Right atrium auricular region (tissue), 2 donors: ENCODE data around the gene LTBP2. TPM values are rescaled to one million over a fixed set of nuclear protein-coding genes. Genes with fewer than 3 reads are reported as not detected.

ENCODE experiments used
- DNase-seq: peaks from one replicate; pipeline ENCODE4 v3.0.0-alpha.2; 2019; ENCODE audit warnings: low spot score
- H3K27ac ChIP-seq, 2 donors: fragments of 200-600 bp; sonication (generic); 1 replicate in 1 of 2; 2 replicates in 1 of 2; pipeline ENCODE4 v1.5.1; 2016 to 2019
- H3K27me3 ChIP-seq, 2 donors: fragments of 200-600 bp; sonication (generic); one replicate each; pipeline versions ENCODE4 v1.5.1 to v1.6.0; 2017 to 2019
- H3K36me3 ChIP-seq: fragments of 200-600 bp; sonication (generic); one replicate; pipeline ENCODE4 v1.5.1; 2016
- H3K4me1 ChIP-seq, 2 donors: fragments of 200-600 bp; sonication (generic); one replicate each; pipeline versions ENCODE4 v1.5.1 to v1.6.0; 2017 to 2019
- H3K4me3 ChIP-seq, 2 donors: fragments of 200-600 bp; sonication (generic); 1 replicate in 1 of 2; 2 replicates in 1 of 2; pipeline ENCODE4 v1.5.1; 2017 to 2019; ENCODE audit warnings: mild to moderate bottlenecking in 1 of 2, moderate library complexity in 1 of 2
- H3K9me3 ChIP-seq, 2 donors: fragments of 200-600 bp; sonication (generic); one replicate each; pipeline ENCODE4 v1.5.1; 2019
- total RNA-seq, 2 donors: library from RNA; depleted of rRNA; stranded (reverse); fragments of >200 nt; gene quantifications; one replicate each; pipeline ENCODE4 v1.1.0, GENCODE V29; 2016
- TF ChIP-seq, protein P1 (sequence below), 2 donors: fragments of 200-600 bp; sonication (generic); IDR thresholded peaks; one replicate each; pipeline ENCODE4 v1.5.1; 2019; ENCODE audit warnings: antibody characterized with exemption in 2 of 2

LTBP2 gene
- total RNA-seq, 2 donors from 2014 or later: 32.1 to 102 TPM

DNA sequence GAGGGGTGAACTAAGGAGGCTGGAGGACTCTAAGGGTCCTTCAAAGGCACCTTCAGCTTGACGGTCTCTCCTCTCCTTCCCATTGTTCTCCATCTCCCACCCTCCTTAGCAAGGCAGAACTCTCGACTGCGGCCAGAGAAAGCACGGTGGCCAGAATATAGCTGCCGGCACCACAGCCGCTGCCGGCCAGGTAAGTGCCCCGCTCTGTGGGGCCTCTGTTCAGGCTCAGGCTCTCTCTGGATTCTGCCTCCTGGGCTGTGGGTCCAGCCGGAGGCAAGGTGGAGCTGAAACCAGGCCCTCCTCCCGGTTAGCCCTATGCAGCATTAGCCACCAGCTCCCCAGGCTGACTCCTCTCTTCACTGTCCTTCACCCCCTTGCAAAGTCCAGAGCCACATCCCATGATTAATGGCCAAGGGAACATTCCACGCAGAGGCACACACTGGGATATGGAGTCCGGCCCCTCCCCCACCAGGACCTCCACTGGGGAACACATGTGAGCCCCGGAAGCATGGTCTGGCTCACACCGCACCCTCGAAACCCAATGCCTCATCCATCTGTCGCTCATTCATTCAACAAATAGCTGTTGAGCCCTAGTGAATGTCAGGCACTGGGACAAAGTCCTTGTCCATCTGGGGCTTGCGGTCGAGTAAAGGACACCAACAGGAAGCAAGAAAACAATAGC, 25.2 kb downstream of the LTBP2 start:
- no peak for DNase-seq
- Histone ChIP-seq H3K27me3 (no peaks in the 10 kb centered on the region), H3K4me3 (no peak overlapping the region), H3K4me1 (peaks cover 0 to 49% of the 10 kb centered on the region in 2 donors), H3K9me3 (no peaks in the 10 kb centered on the region), H3K27ac (no peak overlapping the region), H3K36me3 (no peaks in the 10 kb centered on the region)
- TF ChIP-seq, protein P1, sequence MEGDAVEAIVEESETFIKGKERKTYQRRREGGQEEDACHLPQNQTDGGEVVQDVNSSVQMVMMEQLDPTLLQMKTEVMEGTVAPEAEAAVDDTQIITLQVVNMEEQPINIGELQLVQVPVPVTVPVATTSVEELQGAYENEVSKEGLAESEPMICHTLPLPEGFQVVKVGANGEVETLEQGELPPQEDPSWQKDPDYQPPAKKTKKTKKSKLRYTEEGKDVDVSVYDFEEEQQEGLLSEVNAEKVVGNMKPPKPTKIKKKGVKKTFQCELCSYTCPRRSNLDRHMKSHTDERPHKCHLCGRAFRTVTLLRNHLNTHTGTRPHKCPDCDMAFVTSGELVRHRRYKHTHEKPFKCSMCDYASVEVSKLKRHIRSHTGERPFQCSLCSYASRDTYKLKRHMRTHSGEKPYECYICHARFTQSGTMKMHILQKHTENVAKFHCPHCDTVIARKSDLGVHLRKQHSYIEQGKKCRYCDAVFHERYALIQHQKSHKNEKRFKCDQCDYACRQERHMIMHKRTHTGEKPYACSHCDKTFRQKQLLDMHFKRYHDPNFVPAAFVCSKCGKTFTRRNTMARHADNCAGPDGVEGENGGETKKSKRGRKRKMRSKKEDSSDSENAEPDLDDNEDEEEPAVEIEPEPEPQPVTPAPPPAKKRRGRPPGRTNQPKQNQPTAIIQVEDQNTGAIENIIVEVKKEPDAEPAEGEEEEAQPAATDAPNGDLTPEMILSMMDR (IDR thresholded peaks at IDR 0.05): no peak

DNA sequence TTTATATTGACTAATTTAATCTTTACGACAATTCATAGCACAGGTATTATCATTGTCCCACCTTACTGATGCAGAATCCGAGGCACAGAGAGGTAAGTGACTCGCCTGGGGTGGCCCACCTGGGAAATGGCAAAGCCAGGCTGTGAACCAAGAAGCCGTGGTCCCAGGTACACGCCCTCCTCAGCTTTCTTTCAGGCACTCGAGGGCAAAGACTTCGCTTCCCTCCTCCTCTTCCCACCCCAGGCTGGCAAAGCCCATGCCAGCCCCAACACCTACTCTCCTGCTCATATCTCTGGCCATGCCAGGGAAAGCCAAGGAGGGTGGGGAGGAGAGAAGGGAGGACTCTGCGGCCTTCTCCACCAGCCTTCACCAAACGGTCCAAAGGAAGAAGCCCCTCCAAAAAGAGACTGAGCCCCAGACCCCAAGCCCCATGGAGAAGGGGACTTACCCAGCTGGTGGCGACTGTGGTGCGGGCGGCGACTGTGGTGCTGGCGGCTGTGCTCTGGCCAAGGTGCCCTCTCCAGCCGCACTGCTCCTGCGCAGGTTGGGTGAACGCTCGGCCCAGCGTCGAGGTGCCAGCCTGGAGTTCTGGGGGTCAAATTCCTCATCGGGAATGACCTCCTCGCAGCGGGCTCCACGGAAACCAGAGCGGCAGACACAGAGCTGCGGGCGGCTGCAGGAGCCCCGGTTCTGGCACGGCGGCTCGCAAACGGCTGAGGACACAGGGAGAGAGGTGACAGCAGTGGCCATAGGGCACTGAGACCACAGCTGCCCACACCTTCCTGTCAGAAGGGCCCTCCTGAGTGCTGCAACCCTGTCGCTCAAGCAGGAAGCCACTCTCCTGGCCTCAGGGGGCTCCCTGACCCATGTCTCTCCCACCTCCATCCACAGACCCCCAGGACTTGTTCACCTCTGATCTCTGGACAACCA, 26.4 kb downstream of the LTBP2 start:
- Histone ChIP-seq H3K9me3 (no peaks in the 10 kb centered on the region), H3K27ac (peak overlapping the region in 1 of 2 donors; percentile 43)
- TF ChIP-seq, protein P1 (IDR thresholded peaks at IDR 0.05): no peak

DNA sequence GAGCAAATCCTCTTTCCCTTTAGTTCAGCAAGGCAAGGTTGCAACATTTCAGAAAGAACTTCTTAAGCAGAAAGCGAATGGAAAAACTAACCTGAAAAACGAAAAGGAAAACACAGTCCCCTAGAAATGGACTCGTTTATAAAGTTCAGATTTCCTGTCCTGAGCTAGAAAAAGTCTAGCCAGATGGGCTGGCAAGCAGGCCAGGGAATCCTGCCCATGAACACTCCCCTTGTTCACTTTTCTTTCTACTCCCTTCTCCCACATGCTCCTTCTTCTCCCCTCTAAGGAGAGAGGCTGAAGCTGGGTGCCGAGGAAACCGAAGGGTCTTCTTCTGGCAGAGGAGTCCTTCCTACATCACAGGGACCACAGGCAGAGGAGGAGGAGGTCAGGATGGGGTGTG, 27.1 kb downstream of the LTBP2 start:
- no peaks in the 10 kb centered on the region for H3K27me3 ChIP-seq
- peak overlapping the region in 1 of 2 donors; percentile 43 for H3K27ac ChIP-seq

More for the DNA sequence above, 26.4 kb downstream of the LTBP2 start:
- H3K4me1 ChIP-seq: peaks cover 0 to 38% of the 10 kb centered on the region in 2 donors
- no peak for DNase-seq
- H3K36me3 ChIP-seq: no peaks in the 10 kb centered on the region
- no peaks in the 10 kb centered on the region for H3K27me3 ChIP-seq
- no peak overlapping the region for H3K4me3 ChIP-seq

DNA sequence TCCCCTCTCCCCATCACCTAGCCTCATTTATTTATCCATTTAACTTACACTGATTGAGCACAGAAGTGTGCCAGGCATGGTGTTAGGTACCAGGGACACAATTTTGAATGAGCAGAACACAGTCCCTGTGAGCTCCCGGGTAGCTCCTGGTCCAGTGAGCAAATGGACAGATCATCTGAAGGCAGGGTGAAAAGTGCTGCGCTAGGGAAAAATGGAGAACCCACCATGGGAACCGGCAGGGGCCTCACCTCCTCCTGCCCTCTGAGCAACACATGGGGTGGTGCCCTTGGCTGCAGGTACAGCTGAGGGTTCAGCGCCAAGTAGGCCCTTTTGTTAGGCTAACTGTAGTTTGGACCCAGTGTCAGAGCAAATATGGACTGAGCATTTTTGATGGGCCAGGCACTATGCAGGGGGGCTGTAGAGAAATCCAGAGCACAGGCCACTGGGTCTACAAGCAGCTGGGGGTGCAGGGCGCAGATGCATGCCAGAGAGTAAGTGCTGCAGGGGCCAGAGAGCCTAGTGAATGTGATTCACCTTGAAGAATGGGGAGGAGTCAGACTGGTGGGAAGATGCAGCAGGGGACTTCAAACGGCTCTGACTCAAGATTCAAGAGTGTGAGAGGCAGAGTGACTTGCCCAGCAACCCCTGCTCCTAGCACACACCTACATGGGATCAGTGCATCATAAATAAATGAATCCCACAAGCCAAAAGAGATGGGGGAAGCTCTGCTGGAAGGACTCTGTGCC, 28.2 kb downstream of the LTBP2 start:
- TF ChIP-seq, protein P1 (IDR thresholded peaks at IDR 0.05): no peak
- no peak for DNase-seq
- H3K27ac ChIP-seq: peak overlapping the region in 1 of 2 donors; percentile 43

More for the DNA sequence above, 27.1 kb downstream of the LTBP2 start:
- no peaks in the 10 kb centered on the region for H3K36me3 ChIP-seq
- H3K4me3 ChIP-seq: no peak overlapping the region
- no peak for DNase-seq
- H3K9me3 ChIP-seq: no peaks in the 10 kb centered on the region
- TF ChIP-seq, protein P1 (IDR thresholded peaks at IDR 0.05): no peak
- H3K4me1 ChIP-seq: peaks cover 0 to 38% of the 10 kb centered on the region in 2 donors

DNA sequence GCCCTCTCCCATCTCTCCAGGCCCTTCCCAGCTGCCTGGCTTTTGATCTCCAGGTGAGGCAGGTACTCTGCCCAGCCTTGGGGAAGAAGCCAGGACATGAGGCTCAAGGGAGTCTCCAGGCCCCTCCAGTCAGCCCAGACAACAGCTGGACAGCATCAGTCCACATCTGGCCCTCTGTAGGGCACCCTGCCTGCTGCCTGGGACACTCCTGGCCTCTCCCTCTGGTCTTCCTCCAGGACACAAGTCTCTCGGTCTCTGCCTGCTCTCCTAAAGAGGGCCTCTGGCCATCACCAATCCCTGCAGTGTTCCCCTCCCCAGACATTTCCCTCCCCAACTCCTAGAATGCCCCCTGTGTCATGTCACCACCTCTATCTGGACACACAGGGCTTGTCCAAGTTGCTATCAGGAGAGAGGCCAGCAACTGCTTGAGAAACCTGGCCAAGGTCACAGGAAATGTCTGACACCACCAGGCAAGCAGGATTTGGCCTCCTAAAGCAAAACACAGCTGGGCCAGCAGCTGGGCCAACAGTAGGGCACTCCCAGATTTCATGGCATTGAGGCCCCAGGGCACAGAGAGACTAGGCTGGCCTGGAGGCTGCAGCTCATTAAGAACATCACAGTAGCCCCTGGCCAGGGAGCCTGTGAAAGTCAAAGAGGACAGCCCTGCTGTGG, 29.0 kb downstream of the LTBP2 start:
- TF ChIP-seq, protein P1 (IDR thresholded peaks at IDR 0.05): no peak
- no peak overlapping the region for H3K4me3 ChIP-seq
- peaks cover 0 to 48% of the 10 kb centered on the region in 2 donors for H3K4me1 ChIP-seq
- no peaks in the 10 kb centered on the region for H3K9me3 ChIP-seq
- H3K27ac ChIP-seq: peak overlapping the region; percentile 7 to 16
- no peaks in the 10 kb centered on the region for H3K36me3 ChIP-seq
- no peak for DNase-seq
- H3K27me3 ChIP-seq: no peaks in the 10 kb centered on the region

More for the DNA sequence above, 28.2 kb downstream of the LTBP2 start:
- Histone ChIP-seq H3K4me1 (peaks cover 0 to 47% of the 10 kb centered on the region in 2 donors), H3K36me3 (no peaks in the 10 kb centered on the region), H3K27me3 (no peaks in the 10 kb centered on the region), H3K4me3 (no peak overlapping the region), H3K9me3 (no peaks in the 10 kb centered on the region)
